PC-3 (cell line): ENCODE measurements around the gene PLCL1.

Experiments used
- CTCF ChIP-seq: fragments of 300-600 bp; sonication (generic); conservative IDR thresholded peaks from 2 replicates; pipeline ENCODE4 v1.5.1; 2017; ENCODE audit warnings: antibody characterized with exemption, low read depth, mild to moderate bottlenecking, low read length
- EZH2 ChIP-seq: fragments of 300-600 bp; sonication (generic); IDR thresholded peaks from one replicate; pipeline ENCODE4 v1.6.1; 2017; ENCODE audit warnings: antibody characterized with exemption, mild to moderate bottlenecking, low read length; ENCODE audit not compliant: unreplicated experiment
- EZH2phosphoT487 ChIP-seq: fragments of 300-600 bp; sonication (generic); IDR thresholded peaks from 2 replicates; pipeline ENCODE4 v1.6.1; 2018; ENCODE audit warnings: mild to moderate bottlenecking, antibody characterized with exemption, low read length, borderline replicate concordance

- TF ChIP-seq CTCF (no peak), EZH2phosphoT487 (no peak), EZH2 (no peak)
Measured at GRCh38 chr2:198157314-198157713, 352.9 kb downstream of the PLCL1 start.
